K562 (cell line): Measurements from ENCODE around the gene UBE2J2. TPM values are rescaled to one million over a fixed set of nuclear protein-coding genes. Genes with fewer than 3 reads are reported as not detected.
A peak's percentile ranks its signal among the peaks of the same experiment; 100 is the strongest.

Experiments used
- CBX3 ChIP-seq, 2 experiments: IDR thresholded peaks; 1 replicate in 1 of 2; 2 replicates in 1 of 2; pipeline ENCODE4 v1.6.1; 2012; ENCODE audit warnings: inconsistent platforms in 2 of 2, low read length in 2 of 2, borderline replicate concordance in 1 of 2, control low read depth in 1 of 2
- GTF3C2 ChIP-seq: IDR thresholded peaks from 3 replicates; pipeline ENCODE4 v1.6.1; 2011; ENCODE audit warnings: borderline replicate concordance, mild to moderate bottlenecking, moderate library complexity; ENCODE audit not compliant: insufficient read length; ENCODE audit errors: extremely low read depth
- MEF2D ChIP-seq: conservative IDR thresholded peaks from 2 replicates; pipeline ENCODE4 v1.6.1; 2016; ENCODE audit warnings: low read depth, missing genetic modification characterization, missing compliant biosample characterization
- MGA ChIP-seq: fragments of 450-650 bp; IDR thresholded peaks from 2 replicates; pipeline ENCODE4 v1.6.1; 2016; ENCODE audit warnings: mild to moderate bottlenecking, moderate library complexity
- NCOR1 ChIP-seq: fragments of 450-650 bp; IDR thresholded peaks from 2 replicates; pipeline ENCODE4 v1.6.1; 2016; ENCODE audit warnings: mild to moderate bottlenecking, moderate library complexity
- PCBP2 ChIP-seq: fragments of 200-400 bp; formaldehyde crosslinking; IDR thresholded peaks from 2 replicates; pipeline ENCODE4 v1.6.1; 2018; ENCODE audit warnings: low read length, low read depth, mild to moderate bottlenecking, moderate library complexity; ENCODE audit not compliant: poor library complexity, severe bottlenecking
- SMC3 ChIP-seq: conservative IDR thresholded peaks from 2 replicates; pipeline ENCODE4 v1.6.1; 2011; ENCODE audit warnings: low read depth, low read length, improper control_type of control experiment; ENCODE audit not compliant: insufficient read depth
- XRCC3 ChIP-seq: fragments of 450-650 bp; IDR thresholded peaks from 2 replicates; pipeline ENCODE4 v1.6.1; 2017; ENCODE audit warnings: mild to moderate bottlenecking, moderate library complexity
- ZHX1 ChIP-seq: fragments of 150-350 bp; conservative IDR thresholded peaks from 2 replicates; pipeline ENCODE4 v1.6.1; 2014; ENCODE audit warnings: low read length
- polyA plus RNA-seq, 8 experiments: library from polyadenylated mRNA; depleted of rRNA in 4 of 8; stranded (reverse) in 5 of 8; unstranded in 3 of 8; fragments of >200 nt; fragmentation: Nextera tagmentation in 2 of 8; fragmentation: Illumina TruSeq in 1 of 8; extraction: Ambion mirVana in 2 of 8; extraction: Trizol in 1 of 8; gene quantifications; 2 replicates each; pipeline versions ENCODE4 v1.2.1 to v1.2.3, GENCODE V29; 2011 to 2014; ENCODE audit warnings: inconsistent platforms in 1 of 8, missing spikeins in 1 of 8
- total RNA-seq, 7 experiments: library from RNA; depleted of rRNA in 6 of 7; stranded (reverse); fragments of >200 nt in 6 of 7; fragmentation: Illumina TruSeq in 2 of 7; extraction: Trizol in 2 of 7; gene quantifications; 2 replicates each; pipeline versions ENCODE4 v1.2.1 to v1.2.3, GENCODE V29; 2011 to 2021; ENCODE audit warnings: low replicate concordance in 1 of 7

The UBE2J2 gene
- total and polyA plus RNA-seq, 9 of the 15 experiments (the other 6 are each of a cell fraction or from before 2014, with no cell fraction given): 0.93 to 112 (median 75.5) TPM

- TF ChIP-seq MGA (no peak), NCOR1 (no peak), CBX3 (IDR thresholded peaks at IDR 0.05; ENCODE audit: borderline replicate concordance in 1 of 2, low read length in 2 of 2) (no peak), ZHX1 (no peak), XRCC3 (no peak), GTF3C2 (no peak), MEF2D (tag) (no peak), PCBP2 (no peak), SMC3 (0 out of 2 replicates have a peak, but pooled peaks have one; percentile 2)
These were observed at the start of gene UBE2J2 (continued) for GRCh38 chr1:1273512-1274298.
